HG03457 (cell line): ENCODE measurements around the gene SLC44A3.

Experiments used
- ATAC-seq: cut with Tn5 transposase; IDR thresholded peaks from one replicate; pipeline ENCODE4 v1.9.1; 2021; ENCODE audit warnings: moderate number of reproducible peaks; ENCODE audit not compliant: unreplicated experiment

Gene SLC44A3

GRCh38 chr1:94866164-94866807 lies 46.1 kb downstream of the SLC44A3 start:
- no peak for ATAC-seq

DNA sequence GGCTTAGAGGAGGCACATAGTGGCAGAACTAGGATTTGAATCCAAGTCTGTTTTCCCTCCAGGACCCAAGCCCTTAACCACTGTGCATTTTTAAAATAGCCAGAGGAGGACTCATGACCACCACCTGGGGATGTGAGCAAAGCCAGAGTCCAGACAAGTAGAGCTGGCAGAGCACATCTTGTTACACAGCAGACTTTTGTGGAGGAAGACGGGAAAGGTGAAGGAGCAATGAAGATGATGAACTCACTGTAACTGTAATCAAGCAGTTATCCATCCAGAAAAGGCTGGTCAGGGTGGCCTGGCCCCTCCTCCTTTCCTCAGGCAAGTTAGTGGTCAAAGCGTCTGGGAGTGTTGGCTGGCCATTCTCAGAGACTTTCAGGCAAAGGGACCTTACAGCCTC lies 50.9 kb downstream of the SLC44A3 start:
- no peak for ATAC-seq

DNA sequence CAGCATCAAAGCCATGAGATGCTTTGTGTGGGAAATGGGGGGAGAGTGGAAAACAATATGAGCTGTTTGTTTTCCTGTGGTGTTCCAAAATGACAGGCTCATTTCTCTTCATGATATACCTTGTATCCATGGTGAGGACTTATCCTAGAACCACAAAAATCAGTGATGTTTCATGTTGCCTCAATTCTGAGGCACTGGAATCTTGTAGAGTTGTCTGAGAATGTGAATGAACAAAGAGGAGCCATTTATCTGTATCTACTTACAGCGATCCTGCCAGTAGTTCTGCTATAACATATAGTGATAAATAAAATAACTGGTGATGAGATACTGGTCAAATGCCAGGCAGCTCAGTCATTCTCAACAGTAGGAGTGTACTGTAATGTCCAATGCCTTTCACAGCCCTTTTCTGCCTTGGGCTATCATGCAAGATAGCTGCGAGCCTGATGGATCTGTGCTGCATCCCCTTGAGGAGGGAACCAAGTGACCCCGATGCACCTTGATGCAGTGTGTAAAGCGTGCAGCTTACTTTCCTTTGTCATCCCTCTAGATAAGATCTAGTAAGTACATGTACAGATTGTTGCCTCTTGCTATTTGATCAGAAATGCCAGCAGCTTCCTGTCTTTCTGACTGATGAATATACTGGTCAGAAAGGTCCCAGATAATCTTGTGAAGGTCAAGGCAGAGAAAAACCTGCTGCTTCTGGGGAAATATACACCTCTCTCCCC lies 52.8 kb downstream of the SLC44A3 start:
- ATAC-seq = no peak

DNA sequence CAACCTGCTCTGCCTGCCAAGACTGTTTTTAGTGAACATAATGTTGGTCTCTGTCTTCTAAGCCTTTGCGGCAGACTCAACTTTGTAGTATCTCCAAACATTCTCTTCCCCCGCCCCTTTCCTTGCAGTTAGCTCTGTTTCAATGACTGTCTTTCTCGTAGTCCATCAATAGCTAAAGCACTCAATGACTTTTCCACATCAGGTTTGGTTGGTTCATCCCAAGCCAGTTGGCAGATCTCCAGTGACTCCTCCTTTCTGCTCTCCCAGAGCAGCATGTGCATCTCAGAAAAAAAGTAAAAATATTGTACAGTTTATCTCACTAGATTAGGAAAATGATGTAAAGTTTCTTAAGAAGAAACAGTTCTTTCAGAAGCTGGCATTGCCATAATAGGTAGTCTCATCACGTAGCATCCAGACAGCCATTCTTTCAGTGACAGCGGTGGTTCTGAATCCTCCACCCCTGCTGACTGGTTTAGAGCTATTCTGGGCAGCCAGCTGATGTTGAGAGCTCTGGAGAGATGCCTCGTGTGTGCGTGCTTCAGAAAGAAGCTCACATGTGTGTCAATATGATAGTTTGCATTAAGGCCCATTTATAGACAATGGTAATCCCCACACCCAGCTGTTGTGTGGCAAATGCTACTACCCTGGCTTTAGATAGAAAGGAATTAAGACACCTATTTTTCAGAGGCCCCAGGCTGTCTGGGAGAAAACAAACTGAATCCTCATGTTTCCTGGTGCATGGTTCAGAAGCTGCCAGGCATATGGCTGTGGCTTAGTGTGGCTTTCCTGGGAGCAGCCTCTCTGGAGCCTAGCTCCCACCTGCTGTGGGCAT lies 53.6 kb downstream of the SLC44A3 start:
- no peak for ATAC-seq

- ATAC-seq = no peak
Measured at GRCh38 chr1:94874423-94874822, 54.3 kb downstream of the SLC44A3 start.

- ATAC-seq = no peak
Measured at GRCh38 chr1:94875794-94876193, 55.6 kb downstream of the SLC44A3 start.

DNA sequence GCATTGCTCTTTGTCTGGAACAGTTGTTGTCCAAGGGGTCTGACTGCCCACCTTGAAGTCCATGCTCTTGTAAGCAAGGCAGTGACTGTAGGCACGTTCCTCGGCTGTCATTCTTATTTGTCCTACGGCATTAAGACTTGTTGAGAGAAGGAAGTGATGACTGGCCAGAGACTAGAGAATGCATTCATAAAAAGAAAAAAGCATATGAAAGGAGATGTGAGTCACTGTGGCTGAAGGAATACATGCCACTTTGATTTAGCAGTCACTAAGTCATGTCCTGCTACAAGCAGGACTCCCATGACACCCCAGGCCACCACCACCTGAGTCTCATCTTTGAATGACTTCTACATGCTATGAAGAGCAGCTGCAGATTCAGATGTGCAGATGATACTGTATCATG lies 56.2 kb downstream of the SLC44A3 start:
- no peak for ATAC-seq

DNA sequence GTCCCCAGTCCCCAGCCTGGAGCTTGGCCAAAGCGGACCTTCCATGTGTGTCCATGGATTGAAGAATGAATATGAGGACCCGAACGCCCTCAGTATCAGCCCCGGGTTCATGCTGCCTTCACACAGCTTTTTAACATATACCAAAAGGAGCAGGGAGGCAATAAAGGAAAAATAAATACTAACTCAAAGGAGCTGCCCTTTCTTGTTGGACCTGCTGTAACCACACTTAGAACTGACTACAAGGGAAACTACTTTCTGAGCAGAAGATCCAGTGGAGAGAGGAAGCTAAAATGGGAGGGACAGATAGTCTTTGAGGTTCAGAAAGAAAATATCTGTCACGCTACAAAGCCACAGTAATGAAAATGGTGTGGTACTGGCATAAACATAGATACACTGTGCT lies 58.2 kb downstream of the SLC44A3 start:
- ATAC-seq = no peak

- no peak for ATAC-seq
Measured at GRCh38 chr1:94883691-94884090, 63.5 kb downstream of the SLC44A3 start.

DNA sequence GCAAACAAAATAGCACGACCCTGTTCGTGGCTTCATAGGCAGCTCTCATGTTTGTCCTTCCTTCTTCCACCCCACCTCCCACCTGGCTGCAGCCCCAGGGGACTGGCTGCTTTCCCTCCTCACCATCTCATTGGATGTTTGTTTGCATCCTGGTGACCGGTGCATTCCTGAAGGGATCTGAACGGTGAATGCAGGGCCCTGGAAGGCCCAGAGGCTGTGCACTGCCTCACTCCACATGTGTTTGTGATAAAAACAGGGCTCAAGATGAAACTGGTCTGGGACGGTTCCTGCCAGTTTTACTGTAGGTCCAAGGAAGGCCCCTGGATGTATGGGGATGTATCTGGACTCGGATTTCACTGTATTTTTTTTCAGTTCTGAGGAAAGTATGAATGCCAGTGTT lies 63.9 kb downstream of the SLC44A3 start:
- ATAC-seq = no peak

GRCh38 chr1:94884507-94884906 lies 64.3 kb downstream of the SLC44A3 start:
- ATAC-seq = no peak

DNA sequence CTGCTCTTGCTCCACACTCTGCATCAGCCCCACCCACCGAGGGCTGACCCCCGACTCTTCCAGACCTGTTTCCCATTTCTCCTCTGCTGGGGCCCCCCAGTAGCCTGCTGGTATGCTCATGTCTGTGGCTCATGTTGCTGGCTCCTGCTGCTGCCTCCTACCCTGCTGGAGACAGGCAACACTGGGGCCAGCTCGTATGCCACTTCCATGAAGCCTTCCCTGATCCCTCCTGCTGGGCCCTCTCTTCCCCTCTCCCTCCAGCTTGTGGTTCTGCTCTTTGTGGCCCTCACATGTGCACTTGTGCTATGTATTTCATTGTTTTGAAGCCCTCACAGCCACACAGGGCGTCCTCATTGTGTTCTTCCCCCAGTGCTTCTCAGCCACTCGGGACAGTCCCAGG lies 66.2 kb downstream of the SLC44A3 start:
- ATAC-seq = no peak

GRCh38 chr1:94887106-94887505 lies 66.9 kb downstream of the SLC44A3 start:
- ATAC-seq = no peak

DNA sequence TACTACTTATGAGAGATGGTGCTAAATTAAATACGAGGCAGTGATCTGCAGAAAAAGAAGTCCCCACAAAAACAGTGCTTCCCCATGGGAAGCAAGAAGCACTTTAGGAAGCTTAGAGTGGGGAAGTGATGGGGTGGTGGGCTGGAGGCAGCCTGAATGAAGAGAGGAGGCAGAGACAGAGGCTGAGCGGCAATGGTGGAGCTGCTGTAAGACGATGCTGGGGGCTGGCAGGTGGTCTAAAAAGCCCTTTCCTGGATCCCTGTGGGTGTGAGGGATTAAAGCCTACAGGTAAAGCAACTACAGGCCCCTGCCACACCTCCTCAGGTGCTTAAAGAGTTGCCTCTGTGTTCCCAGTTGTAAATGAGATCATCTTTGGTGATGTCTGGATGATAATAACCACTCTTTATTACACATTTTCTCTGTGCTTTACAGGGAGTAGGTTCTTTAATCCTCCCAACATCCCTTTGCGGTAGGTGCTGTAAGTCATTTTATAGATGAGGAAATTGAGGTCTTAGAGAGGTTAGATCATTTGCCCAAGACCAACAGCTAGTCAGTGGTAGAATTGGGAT lies 67.5 kb downstream of the SLC44A3 start:
- ATAC-seq = no peak

- ATAC-seq = no peak
Measured at GRCh38 chr1:94888201-94888600, 68.0 kb downstream of the SLC44A3 start.

DNA sequence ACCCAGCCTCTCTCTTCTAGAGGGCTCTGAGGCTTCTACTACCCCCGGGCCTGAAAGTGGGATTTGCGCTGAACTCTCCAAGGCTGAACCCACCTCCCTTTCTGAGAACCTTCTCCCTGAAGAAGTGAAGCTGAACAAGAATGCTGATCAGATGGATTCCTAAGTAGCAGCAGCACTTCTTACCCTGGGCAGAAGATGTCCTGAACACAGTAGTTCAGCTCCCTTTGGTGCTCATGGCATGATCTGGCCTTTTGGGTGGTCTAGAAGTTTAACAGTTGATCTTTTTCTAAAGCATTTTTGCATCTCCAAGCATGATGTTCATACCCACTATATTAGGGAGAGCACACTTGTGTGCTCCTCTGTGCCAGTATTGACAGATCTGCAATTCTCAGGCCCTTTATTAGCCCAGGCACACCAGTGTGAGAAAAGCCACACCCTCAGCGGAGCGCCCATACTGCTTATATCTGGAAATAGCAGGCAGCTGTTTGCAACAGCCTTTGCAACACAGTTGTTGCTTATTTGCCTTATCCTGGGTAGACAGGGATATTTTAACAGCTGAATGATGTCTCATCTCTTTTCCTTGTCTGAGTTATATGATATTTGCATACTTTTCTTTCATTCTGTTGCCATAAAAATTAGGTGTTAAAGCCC lies 72.6 kb downstream of the SLC44A3 start:
- ATAC-seq = no peak

DNA sequence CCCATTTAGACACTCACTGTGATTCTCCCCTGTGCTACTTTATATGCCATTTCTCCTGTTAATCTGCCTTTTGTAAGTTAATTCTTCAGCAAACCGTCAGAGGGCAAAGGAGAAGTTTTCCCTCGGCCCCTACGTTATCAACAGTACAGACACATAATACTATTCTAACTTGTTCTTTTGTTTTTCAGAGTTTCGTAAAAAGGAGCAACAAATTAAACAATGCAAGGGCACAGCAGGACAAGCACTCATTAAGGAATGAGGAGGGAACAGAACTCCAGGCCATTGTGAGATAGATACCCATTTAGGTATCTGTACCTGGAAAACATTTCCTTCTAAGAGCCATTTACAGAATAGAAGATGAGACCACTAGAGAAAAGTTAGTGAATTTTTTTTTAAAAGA lies 74.5 kb downstream of the SLC44A3 start:
- no peak for ATAC-seq

DNA sequence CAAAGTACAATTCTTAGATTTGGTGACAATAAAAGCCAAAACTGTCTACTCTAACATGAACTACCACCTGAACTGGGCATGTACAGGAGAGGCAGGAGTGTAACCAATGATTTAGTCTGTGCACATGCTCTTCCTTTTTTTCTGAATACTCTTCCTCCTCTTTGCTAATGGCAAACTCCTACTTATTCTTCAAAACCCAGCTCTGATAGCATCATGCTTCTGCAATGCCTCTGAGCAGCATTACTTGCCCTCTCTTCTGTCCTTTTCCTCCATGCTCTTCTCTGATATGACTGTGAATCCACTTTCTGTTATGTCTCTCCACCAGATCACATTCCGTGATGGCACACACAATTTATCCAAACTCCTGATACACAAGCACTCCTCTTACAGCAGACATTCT lies 75.4 kb downstream of the SLC44A3 start:
- no peak for ATAC-seq

- no peak for ATAC-seq
Measured at GRCh38 chr1:94898491-94899385, 78.6 kb downstream of the SLC44A3 start.

GRCh38 chr1:94899756-94900155 lies 79.6 kb downstream of the SLC44A3 start:
- no peak for ATAC-seq
